ENCODE measurements around the gene AMBP.

AMBP gene

DNA sequence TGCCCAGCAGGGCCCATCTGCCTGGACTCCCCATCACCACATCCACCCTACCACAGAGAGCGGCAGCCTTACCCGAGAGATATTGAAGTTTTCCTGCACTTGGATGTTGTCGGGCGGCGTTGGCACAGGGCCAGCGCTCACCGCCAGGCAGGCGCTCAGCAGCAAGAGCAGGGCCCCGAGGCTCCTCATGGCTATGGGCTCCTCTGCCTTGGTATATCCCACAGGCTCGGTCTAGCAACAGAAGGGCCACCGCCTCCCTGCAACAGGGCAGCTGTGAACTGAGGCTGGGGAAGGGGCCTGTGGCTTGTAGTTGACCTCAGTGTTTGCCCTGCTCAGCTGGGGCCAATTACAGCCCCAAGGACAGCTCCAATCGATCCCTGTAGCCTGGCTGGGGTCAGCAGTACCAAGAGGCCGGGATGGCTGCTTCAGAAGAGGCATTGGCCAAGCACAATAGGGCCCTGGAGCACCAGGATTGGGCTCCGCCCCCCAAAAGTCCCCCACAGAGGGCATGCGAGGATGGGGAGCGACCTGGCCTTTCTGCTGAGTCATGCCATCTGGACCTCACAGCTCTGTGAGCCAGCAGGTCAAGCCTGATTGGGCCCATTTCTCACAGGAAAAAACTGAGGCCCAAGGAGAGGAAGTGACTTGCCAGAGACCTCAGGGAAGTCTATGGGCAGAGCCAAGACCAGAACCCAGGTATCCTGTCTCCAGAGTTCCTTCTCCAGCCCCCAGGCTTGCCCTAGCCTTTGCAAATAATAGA, at the start of gene AMBP:
Gene AMBP, minus strand, starts transcription at position 280 of the 760 bp plus-strand sequence. Its CDS starts 91 bp downstream, at position 189.
- peak within 1 kb of the TSS; percentile 100 for H3K27ac ChIP-seq
- TF ChIP-seq CTCF (IDR thresholded peaks at IDR 0.05) (no peak), ZFX (IDR thresholded peaks at IDR 0.05; ENCODE audit: borderline replicate concordance) (no peak)

DNA sequence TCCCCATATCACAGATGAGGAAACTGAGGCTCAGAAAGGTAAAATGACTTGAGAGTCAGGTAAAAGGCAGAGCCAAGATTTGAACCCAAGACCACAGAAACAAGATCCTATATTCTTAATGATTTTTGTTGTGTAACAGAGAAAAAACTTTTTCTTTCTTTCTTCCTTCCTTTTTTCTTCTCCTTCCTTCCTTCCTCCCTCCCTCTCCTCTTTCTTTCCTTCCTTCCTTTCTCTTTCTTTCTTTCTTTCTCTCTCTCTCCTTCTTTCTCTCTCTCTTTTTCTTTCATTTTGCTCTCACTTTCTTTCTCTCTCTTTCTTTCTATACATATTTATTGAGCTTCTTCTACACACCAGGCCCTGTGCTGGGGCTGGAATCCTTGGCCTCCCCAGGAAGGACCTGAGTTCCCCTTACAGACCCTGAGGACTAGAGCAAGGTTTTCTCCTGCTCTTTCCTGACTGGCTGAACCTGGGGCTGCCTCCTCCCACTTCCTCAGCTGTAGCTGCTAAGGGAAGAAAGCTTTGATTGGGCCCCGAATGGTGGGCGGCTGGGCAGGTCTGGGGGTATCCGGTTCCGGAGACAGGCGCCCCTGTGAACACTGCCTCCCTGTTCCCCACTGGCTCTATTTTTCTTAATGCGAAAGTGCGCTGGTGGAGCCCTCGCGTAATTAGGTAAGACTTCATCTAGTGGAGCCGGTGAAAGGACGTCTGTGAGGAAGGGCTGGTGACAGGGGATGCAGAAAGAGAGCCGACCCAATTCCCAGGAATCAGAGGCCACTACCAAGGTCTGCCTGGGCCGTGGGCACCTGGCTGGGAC, 48.4 kb upstream of the AMBP start:
- no peak overlapping the region for H3K27ac ChIP-seq
- TF ChIP-seq CTCF (IDR thresholded peaks at IDR 0.05) (no peak), ZFX (IDR thresholded peaks at IDR 0.05; ENCODE audit: borderline replicate concordance) (no peak)

DNA sequence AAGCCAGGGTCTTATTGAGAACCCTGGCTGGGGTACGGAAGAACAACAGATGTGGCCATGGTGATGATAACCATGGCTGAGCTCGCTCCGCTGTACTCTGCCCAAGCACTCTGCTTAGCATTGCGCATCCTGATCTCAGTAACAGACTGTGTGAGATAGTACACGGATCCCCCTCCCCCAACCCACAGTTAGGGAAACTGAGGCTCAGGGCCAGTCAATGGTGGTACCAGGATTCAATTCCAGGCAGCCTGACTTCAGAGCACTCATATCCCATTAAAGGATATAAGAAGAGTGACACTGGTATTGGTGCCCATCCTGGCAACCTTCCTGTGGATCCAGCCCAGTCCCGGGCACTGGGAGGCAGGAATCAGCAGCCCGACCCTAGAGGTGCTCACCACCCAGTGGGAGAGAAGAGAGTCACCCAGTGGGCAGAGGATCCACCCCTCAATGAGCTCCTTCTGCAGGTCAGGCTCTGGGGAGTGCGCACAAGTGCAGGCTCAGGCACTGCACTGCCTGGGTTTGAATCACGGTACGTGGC, 47.4 kb upstream of the AMBP start:
- no peak overlapping the region for H3K27ac ChIP-seq

DNA sequence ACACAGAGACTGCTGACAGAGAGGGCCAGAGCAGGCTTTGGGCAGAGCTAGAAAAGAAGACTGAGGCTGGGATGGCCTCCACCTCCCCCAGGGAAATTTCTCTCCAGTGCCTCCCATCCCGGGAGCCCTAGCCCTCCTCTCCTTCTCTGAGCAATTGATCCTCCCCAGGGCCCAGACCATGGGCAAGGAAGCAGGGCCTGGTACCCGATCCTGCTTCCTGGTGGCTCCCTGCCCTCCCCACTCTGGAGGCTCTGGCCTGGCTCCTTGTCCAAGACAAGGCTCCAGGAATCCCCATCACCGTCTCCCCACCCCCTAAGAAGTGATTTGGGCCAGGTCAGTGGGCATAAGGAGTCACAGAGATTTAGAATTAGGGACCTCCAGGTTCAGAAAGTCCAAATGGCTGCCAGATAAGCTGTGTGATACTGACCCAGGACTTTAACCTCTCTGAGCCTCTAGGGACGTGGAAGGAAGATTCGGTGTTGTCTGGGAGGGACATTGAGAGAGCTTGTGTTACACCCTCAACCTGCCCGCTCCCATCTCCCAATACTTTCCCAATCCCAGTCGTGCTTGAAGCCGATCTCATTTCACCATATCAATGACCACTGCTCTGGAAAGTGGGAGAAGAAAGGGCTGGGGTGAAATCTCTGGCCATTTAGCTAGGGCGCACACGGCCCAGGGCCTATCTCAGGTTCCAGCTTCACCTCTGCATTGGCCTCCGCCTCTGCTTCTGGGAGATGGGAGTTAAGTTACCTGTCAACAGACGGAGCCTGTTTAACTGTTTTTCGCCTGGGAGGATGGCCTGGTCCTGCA, 46.8 kb upstream of the AMBP start:
- no peak overlapping the region for H3K27ac ChIP-seq
- TF ChIP-seq ZFX (IDR thresholded peaks at IDR 0.05; ENCODE audit: borderline replicate concordance) (no peak), CTCF (IDR thresholded peaks at IDR 0.05) (no peak)

More for the DNA sequence above, 47.4 kb upstream of the AMBP start:
- no peak for TF ChIP-seq ZFX (IDR thresholded peaks at IDR 0.05; ENCODE audit: borderline replicate concordance)
- no peak for TF ChIP-seq CTCF (IDR thresholded peaks at IDR 0.05)

DNA sequence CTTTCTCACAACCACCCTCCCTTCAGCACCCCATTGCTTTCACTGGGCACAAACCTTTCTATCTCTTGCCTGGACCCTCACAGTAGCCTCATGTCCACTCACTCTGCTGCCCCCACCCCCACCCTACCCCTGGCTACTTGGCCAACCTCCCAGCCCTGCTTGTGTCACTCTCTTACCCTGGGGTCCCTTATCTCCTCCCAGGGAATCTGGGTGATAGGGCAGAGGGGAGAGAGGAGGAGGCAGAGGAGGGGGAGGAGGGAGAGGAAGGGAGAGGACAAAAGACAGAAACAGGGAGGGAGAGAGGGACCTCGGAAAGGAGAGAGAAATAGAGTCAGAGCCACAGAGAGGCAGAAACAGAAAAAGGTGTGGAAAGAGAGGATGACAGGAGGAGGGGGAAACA, 46.0 kb upstream of the AMBP start:
- TF ChIP-seq CTCF (IDR thresholded peaks at IDR 0.05) (no peak), ZFX (IDR thresholded peaks at IDR 0.05; ENCODE audit: borderline replicate concordance) (no peak)
- no peak overlapping the region for H3K27ac ChIP-seq

DNA sequence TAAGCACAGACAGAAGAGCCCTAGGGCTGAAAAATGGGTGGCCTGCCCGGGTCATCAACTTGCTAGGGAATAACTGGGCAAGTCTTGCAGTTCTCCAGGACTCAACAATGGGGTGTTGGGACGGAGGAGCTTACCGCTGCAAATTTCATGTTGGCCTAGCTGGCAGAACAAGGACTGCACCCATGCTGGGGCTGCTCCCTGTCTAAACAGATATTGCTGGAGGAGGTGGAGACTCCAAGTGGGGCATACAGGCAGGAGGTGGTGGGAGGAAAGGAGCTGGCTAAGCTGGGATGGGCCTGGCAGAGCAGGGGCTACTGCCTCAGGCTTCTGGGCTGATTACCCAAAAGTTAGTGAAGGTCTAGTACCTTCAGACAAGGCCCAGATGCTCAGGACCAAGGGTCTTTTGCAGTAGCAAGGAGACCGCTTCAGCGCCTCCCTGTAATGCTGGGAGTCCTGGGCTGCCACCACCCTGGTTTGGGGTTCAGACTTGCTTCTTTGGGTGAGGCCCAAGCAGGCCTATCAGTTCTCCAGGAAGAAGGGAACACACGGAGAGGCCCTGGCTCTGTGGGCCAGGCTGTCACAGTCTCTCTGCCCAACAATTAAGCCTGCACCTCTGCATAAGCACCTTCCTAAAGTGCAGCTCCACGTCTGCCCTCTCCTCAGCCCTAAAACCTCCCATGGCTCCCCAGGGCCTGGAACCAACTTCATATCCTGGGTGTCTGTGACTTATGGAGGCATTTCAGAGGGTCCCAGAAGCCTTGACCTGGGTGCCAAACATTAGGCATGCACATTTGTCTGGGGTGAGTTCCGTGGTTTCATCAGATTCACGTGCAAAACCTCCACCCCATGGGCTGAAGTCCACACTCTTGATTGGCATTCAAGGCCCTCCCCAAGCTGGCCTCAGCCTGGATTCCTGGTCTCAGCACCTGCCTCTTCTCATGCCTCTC, 45.2 kb upstream of the AMBP start:
- TF ChIP-seq CTCF (IDR thresholded peaks at IDR 0.05) = no peak
- TF ChIP-seq ZFX (IDR thresholded peaks at IDR 0.05; ENCODE audit: borderline replicate concordance) = no peak
- no peak overlapping the region for H3K27ac ChIP-seq

Data from 22Rv1 (cell line).